ENCODE data around the gene ZNF780B. TPM values are rescaled to one million over a fixed set of nuclear protein-coding genes. Genes with fewer than 3 reads are reported as not detected.
"Not testable (repeated sequence)": the region's sequence is repeated elsewhere in the genome, so short reads cannot be mapped to it uniquely, and the experiment has no call there.

ZNF780B gene
- polyA plus RNA-seq, 4 donors = 18.8 to 37.4 (median 25.3) TPM

- not testable (repeated sequence) for DNase-seq (ENCODE audit: low read depth in 4 of 4, low spot score in 3 of 4)
Measured at GRCh38 chr19:40041718-40042117, 14.3 kb downstream of the ZNF780B start.

DNA sequence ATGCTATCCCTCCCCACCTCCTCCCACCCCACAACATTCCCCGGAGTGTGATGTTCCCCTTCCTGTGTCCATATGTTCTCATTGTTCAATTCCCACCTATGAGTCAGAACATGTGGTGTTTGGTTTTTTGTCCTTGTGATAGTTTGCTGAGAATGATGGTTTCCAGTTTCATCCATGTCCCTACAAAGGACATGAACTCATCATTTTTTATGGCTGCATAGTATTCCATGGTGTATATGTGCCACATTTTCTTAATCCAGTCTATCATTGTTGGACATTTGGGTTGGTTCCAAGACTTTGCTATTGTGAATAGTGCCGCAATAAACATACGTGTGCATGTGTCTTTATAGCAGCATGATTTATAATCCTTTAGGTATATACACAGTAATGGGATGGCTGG lies 18.0 kb downstream of the ZNF780B start:
- not testable (repeated sequence) for DNase-seq (ENCODE audit: low read depth in 4 of 4, low spot score in 3 of 4)

DNA sequence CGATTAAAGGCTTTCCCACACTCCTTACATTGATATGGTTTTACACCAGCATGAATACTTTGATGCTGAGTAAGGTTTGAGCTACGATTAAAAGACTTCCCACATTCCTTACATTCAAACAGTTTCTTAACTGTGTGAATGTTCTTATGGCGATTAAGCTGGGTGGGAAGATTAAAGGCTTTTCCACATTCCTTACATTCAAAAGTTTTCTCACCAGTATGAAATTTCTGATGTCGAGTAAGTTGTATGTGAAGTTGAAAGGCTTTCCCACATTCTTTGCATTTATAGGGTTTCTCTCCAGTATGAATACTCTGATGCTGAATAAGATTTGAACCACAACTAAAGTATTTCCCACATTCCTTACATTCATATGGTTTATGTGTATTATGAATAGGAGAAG lies 20.0 kb downstream of the ZNF780B start:
- DNase-seq (ENCODE audit: low read depth in 4 of 4, low spot score in 3 of 4) = no peak

DNA sequence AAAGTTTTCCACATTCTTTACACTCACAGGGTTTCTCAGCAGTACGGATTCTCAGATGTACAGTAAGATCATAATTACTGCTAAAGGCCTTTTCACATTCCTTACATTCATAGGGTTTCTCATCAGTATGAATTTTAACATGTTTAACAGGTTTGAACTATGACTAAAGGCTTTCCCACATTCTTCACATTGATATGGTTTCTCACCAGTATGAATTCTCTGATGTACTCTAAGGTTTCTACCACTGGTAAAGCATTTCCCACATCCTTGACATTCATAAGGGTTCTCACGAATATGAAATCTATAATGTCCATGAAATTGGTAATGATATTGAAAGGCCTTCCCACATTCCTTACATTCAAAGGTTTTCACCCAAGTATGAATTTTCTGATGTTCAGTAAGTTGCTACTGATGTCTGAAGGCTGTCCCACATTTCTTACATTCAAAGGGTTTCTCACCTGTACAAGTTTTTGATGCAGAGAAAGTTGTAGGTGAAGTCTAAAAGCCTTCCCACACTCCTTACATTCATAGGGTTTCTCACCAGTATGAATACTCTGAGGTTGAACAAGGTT lies 22.0 kb downstream of the ZNF780B start:
- no peak for DNase-seq (ENCODE audit: low read depth in 4 of 4, low spot score in 3 of 4)

DNA sequence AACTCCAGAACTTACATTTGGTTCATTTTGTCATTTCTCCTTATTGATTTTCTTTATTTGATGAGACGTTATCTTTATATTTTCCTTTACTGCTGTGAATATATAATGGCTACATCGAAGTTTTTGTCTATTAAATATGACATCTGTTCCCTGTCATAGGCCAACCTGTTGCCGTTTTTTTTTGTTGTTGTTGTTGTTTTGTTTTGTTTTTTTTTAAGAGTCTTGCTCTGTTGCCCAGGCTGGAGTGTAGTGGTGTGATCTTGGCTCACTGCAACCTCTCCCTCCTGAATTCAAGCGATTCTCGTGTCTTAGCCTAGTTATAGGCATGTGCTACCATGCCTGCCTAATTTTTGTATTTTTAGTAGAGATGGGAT lies 29.4 kb downstream of the ZNF780B start:
- DNase-seq (ENCODE audit: low read depth in 4 of 4, low spot score in 3 of 4) = no peak

DNA sequence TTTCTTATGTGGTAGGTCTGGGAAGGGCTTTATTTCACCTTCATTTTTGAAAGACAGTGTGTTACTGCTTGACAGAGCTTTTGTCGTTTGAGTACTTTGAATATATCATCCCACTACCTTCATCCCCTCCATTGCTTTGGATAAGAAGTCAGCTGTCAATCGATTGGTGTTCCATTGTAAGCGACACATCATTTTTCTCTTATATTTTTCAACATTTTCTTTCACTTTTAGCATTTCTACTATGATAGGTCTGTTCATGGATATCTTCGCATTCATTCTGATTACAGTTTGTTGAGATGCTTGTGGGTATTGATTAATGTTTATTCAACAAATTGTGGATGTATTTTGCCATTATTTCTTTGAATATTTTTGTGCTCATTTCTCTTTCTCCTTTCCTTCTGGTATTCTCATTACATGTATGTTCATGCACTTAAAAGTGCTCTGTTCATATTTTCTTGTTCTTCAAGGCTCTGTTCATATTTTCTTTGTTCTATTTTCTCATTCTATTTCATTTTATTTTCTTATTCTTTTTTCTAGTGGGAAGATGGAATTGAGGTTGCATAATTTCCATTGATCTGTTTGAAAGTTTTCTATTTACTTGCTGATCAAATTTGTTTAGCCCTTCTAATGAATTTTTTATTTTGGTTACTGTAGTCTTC lies 30.0 kb downstream of the ZNF780B start:
- no peak for DNase-seq (ENCODE audit: low read depth in 4 of 4, low spot score in 3 of 4)

GRCh38 chr19:40023969-40024368 lies 32.1 kb downstream of the ZNF780B start:
- DNase-seq (ENCODE audit: low read depth in 4 of 4, low spot score in 3 of 4) = no peak

DNA sequence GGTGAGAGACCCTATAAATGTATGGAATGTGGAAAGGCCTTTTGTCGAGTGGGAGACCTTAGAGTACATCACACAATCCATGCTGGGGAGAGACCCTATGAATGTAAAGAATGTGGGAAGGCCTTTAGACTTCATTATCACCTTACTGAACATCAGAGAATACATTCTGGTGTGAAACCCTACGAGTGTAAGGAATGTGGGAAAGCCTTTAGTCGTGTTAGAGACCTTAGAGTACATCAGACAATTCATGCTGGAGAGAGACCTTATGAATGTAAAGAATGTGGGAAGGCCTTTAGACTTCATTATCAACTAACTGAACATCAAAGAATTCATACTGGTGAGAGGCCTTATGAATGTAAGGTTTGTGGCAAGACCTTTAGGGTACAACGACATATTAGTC lies 42.0 kb downstream of the ZNF780B start:
- no peak for DNase-seq (ENCODE audit: low read depth in 4 of 4, low spot score in 3 of 4)

DNA sequence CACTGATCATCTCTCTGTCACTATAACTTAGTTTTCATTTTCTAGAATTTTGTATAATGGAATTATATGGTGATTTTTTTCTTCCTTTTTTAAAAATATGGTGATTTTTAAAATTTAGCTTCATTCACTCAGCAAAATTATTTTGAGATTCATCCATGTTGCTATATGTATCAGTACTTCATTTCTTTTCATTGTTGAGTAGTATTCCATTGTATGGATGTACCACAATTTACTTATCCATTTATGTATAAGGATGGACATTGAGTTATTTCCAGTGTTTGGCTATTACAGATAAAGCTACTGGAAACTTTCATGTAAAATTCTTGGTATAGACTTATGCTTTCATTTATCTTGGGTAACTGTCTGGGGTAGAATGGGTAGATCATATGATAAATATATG lies 46.4 kb downstream of the ZNF780B start:
- DNase-seq (ENCODE audit: low read depth in 4 of 4, low spot score in 3 of 4) = no peak

DNA sequence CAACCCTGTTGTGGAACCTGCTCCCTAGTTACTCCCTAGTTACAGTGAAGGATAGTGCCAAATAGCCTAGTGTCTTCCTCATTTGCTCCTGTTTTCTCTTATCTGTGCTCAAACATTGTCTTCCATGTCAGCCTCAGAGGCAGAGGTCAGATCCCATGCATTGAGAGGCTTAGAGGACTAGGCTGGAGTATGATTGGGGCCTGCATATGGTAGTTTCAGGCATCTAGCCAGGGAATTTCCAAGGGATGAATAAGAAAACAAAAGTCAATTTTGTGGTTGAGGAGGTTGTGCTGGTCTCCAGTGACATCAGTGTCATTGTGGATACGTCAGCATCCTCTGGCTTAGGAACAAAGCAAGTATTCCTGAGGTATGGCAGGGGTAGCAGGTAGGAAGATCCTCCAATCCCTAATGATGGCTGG lies 49.7 kb downstream of the ZNF780B start:
- DNase-seq (ENCODE audit: low read depth in 4 of 4, low spot score in 3 of 4) = no peak

GRCh38 chr19:40005691-40006272 lies 50.2 kb downstream of the ZNF780B start:
- no peak for DNase-seq (ENCODE audit: low read depth in 4 of 4, low spot score in 3 of 4)

- DNase-seq (ENCODE audit: low read depth in 4 of 4, low spot score in 3 of 4) = no peak
Measured at GRCh38 chr19:39998501-39998900, 57.5 kb downstream of the ZNF780B start.

- DNase-seq (ENCODE audit: low read depth in 4 of 4, low spot score in 3 of 4) = no peak
Measured at GRCh38 chr19:39997638-39998216, 58.3 kb downstream of the ZNF780B start.

GRCh38 chr19:39996811-39997637 lies 59.0 kb downstream of the ZNF780B start, which contains the start of gene ZNF546:
TSS of gene ZNF546 (plus strand) at chr19:39997060. CDS start at chr19:39998327, 1,267 bp downstream.
- DNase-seq (ENCODE audit: low read depth in 4 of 4, low spot score in 3 of 4) = peak; percentile 78 to 83 (median 79)

GRCh38 chr19:39996218-39996810 lies 59.7 kb downstream of the ZNF780B start:
- peak in 1 of 4 donors; percentile 12 for DNase-seq (ENCODE audit: low read depth in 4 of 4, low spot score in 3 of 4)

DNA sequence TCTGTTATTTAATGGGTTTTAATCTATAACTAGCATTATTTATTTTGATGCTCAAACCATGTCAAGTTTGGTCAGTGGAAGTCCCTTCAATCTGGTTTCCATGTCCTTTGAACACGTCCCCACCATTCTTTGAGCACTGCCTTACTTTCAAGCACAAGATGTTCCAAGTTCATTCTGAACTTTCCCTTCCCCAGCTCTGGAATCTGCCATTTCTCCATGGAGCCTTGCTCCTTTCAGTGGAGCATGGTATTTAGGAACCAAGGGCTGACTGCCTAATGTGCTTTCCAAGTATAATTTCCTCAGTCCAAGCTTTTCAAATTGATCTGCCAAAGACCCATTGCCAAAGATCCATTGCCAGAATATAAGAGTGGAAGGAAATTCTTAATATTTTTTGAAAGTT lies 60.2 kb downstream of the ZNF780B start:
- no peak for DNase-seq (ENCODE audit: low read depth in 4 of 4, low spot score in 3 of 4)

DNA sequence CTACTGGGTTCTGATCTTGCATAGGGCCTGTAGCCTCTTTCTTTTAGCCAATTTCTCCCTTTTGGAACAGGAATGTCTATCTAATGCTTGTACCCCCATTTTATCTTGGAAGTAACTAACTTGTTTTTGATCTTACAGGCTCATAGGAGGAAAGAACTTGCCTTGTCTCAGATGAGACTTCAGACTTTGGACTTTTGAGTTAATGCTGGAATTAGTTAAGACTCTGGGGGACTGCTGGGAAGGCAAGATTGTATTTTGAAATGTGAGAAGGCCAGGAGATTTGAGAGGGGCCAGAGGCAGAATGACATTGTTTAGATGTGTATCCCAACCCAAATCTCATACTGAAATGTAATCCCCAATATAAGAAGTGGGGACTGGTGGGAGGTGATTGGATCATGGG lies 61.7 kb downstream of the ZNF780B start:
- DNase-seq (ENCODE audit: low read depth in 4 of 4, low spot score in 3 of 4) = no peak

DNA sequence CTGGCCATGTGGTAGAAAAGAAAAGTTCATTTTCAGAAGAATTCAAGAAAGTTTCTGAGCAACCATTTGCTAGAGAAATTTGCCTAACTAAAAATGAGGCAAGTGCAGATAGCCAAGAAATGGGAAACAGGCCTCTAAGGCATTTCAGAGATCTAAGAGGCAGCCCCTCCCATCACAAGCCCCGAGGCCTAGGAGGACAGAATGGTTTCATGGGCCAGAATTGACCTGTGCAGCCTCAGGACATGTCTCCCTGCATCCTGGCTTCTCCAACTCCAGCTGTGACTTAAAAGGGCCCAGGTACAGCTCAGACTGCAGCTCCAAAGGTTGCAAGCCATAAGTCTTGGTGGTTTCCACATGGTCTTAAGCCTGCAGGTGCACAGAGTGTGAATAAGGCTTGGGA lies 62.4 kb downstream of the ZNF780B start:
- DNase-seq (ENCODE audit: low read depth in 4 of 4, low spot score in 3 of 4) = no peak

DNA sequence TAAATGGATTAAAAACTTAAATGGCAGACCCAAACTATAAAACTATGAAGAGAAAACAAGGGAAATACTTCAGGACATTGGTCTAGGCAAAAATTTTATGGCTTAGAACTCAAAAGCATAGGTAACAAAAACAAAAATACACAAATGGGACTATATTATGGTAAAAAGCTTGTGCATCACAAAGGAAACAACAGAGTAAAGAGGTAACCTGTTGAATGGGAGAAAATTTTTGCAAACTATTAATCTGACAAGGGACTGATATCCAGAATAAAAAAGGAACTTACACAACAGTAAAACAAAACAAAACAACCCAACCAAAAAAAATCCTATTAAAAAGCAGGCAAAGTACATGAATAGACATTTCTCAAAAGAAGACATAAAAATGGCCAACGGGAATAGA lies 68.4 kb downstream of the ZNF780B start:
- DNase-seq (ENCODE audit: low read depth in 4 of 4, low spot score in 3 of 4) = no peak

GRCh38 chr19:39987167-39987566 lies 68.9 kb downstream of the ZNF780B start:
- DNase-seq (ENCODE audit: low read depth in 4 of 4, low spot score in 3 of 4) = no peak

DNA sequence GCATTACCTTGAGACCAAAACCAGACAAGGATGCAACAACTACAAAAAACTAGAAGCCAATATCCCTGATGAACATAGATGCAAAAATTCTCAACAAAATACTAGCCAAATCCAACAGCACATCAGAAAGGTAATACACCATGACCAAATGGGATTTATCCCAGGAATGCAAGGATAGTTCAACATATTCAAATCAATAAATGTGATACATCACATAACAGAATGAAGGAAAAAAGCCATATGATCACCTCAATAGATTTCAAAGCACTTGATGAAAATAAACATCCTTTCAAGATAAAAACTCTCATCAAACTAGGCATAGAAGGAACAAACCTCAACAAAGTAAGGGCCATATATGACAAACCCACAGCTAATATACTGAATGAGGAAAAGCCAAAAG lies 69.4 kb downstream of the ZNF780B start:
- no peak for DNase-seq (ENCODE audit: low read depth in 4 of 4, low spot score in 3 of 4)
